Brain microvascular endothelial cell (primary cell): ENCODE results near the gene SETD7.
"Not testable (repeated sequence)": the region's sequence is repeated elsewhere in the genome, so short reads cannot be mapped to it uniquely, and the experiment has no call there.

Source experiments
- DNase-seq: peaks from one replicate; pipeline ENCODE4 v3.0.0-alpha.2; 2020
- H3K27ac ChIP-seq: fragments of 250-450 bp; sonication (Bioruptor Pico); 2 replicates; pipeline ENCODE4 v1.5.1; 2020; ENCODE audit warnings: mild to moderate bottlenecking, moderate library complexity
- H3K27me3 ChIP-seq: fragments of 250-450 bp; sonication (Bioruptor Pico); replicated peaks from 2 replicates; pipeline ENCODE4 v1.5.1; 2020; ENCODE audit warnings: mild to moderate bottlenecking
- H3K36me3 ChIP-seq: fragments of 250-450 bp; sonication (Bioruptor Pico); replicated peaks from 2 replicates; pipeline ENCODE4 v1.5.1; 2020; ENCODE audit warnings: mild to moderate bottlenecking
- H3K4me3 ChIP-seq: 2 replicates; pipeline ENCODE4 v1.5.1; 2011; ENCODE audit warnings: low read depth, mild to moderate bottlenecking, control low read depth, low read length, moderate library complexity
- in situ Hi-C: cut with HindIII; loops from 2 replicates; pipeline ENCODE4 v1.10.0; 2017; ENCODE audit warnings: low sequenced_read_pairs, low pct_ligation_motif_present
- TF ChIP-seq, protein P1 (sequence below): IDR thresholded peaks from 2 replicates; pipeline ENCODE4 v1.5.1; 2011; ENCODE audit warnings: low read depth, mild to moderate bottlenecking, moderate library complexity, low read length, control low read depth, inconsistent platforms; ENCODE audit errors: missing control alignments

SETD7 gene

DNA sequence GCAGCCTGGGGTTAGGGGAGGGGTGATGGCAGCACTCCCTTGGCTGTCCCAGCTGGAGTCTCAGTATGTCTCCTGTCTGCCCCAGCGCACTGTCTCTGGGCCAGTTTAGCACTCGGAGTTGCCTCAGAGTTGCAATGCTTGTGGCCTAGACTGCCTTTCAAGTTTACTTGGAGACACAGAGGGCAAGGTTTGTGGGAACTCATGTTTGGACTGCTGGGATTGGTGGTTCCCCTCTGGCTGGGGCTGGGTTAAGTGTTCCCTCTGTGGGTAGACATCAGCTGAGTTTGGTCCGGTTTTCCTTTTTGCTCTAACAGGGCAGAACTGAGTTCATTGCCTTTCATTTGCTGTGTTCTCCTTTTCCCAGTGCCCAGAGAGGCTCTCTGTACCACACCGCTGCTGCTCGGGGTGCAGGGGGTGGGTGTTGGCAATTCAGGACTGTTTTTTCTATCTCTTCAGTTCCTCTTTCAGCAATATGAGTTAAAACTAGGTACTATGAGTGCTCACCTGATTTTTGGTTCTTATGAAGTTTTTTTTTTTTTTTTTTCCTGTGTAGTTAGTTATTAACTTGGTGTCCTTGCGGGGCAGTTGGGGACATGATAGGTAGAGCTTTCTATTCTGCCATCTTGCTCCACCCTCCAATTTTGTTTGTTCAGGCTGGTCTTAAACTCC lies 84.9 kb downstream of the SETD7 start:
- in situ Hi-C loops, result no loop called here
- Histone ChIP-seq H3K36me3 (peaks cover 3% of the 10 kb centered on the region), H3K4me3 (no peak overlapping the region), H3K27ac (no peak overlapping the region), H3K27me3 (no peaks in the 10 kb centered on the region)
- TF ChIP-seq, protein P1, sequence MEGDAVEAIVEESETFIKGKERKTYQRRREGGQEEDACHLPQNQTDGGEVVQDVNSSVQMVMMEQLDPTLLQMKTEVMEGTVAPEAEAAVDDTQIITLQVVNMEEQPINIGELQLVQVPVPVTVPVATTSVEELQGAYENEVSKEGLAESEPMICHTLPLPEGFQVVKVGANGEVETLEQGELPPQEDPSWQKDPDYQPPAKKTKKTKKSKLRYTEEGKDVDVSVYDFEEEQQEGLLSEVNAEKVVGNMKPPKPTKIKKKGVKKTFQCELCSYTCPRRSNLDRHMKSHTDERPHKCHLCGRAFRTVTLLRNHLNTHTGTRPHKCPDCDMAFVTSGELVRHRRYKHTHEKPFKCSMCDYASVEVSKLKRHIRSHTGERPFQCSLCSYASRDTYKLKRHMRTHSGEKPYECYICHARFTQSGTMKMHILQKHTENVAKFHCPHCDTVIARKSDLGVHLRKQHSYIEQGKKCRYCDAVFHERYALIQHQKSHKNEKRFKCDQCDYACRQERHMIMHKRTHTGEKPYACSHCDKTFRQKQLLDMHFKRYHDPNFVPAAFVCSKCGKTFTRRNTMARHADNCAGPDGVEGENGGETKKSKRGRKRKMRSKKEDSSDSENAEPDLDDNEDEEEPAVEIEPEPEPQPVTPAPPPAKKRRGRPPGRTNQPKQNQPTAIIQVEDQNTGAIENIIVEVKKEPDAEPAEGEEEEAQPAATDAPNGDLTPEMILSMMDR, result no peak
- no peak for DNase-seq

DNA sequence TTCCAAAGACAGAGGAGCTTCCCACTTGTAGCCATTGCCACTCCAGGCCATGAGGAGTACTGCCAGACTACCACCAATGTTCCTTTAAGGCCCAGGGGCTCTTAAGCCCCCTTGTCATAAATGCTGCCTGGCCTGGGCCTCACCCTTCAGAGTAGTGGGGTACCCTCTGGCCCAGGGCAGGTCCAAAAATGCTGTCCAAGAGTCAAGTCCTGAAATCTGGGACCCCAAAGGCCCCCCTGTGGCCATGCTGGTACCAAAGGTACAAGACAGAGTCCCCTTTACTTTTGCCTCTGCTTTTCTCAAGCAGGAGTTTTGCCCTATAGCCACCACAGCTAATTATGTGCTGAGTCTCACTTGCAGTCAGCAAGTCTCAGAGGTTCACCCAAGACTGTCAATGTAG lies 85.7 kb downstream of the SETD7 start:
- DNase-seq, result no peak
- in situ Hi-C loops, result no loop called here
- TF ChIP-seq, protein P1, result no peak
- H3K27me3 ChIP-seq, result no peaks in the 10 kb centered on the region
- no peak overlapping the region for H3K4me3 ChIP-seq
- peaks cover 3% of the 10 kb centered on the region for H3K36me3 ChIP-seq
- no peak overlapping the region for H3K27ac ChIP-seq

DNA sequence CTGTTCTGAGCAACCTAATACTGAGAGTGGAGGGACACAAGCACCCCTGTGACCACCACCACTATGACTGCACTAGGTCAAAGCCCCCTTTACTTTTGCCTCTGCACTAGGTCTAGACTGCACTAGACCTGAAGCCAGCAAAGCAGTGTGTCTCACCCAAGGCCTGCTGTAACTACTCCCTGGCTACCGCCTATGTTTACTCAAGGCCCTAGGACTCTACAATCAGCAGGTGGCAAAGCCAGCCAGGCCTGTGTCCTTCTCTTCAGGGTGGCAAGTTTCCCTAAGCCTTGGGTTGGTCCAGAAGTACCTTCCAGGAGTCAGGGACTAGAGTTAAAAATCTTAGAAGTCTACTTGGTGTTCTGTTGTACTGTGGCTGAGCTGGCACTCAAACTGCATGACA lies 86.2 kb downstream of the SETD7 start:
- Histone ChIP-seq H3K27ac (no peak overlapping the region), H3K4me3 (no peak overlapping the region), H3K27me3 (no peaks in the 10 kb centered on the region), H3K36me3 (peaks cover 3% of the 10 kb centered on the region)
- DNase-seq, result no peak
- TF ChIP-seq, protein P1, result no peak
- in situ Hi-C loops, result no loop called here

DNA sequence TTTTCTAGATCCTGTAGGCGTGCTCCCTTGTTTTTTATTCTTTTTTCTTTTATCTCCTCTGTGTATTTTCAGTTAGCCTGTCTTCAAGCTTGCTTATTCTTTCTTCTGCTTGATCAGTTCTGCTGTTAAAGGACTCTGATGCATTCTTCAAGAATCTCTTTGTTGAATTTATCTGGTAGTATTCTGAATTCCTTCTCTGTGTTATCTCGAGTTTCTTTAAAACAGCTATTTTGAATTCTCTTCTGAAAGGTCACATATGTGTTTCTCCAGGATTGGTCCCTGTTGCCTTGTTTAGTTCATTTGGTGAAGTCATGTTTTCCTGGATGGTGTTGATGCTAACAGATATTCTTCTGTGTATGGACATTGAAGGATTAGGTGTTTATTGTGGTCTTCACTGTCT lies 86.8 kb downstream of the SETD7 start:
- H3K4me3 ChIP-seq, result no peak overlapping the region
- DNase-seq, result no peak
- no peaks in the 10 kb centered on the region for H3K27me3 ChIP-seq
- in situ Hi-C loops, result no loop called here
- TF ChIP-seq, protein P1, result no peak
- H3K27ac ChIP-seq, result peak overlapping the region; percentile 10
- peaks cover 3% of the 10 kb centered on the region for H3K36me3 ChIP-seq

DNA sequence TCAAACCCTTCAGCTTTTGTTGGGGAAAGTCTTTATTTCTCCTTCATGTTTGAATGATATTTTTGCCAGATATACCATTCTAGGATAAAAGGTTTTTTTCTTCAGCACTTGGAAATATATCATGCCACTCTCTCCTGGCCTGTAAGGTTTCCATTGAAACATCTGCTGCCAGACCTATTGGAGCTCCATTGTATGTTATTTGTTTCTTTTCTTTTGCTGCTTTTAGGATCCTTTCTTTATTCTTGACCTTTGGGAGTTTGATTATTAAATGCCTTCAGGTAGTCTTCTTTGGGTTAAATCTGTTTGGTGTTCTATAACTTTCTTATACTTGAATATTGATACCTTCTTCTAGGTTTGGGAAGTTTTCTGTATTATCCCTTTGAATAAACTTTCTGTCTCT lies 87.3 kb downstream of the SETD7 start:
- in situ Hi-C loops, H3K36me3 ChIP-seq, H3K27ac ChIP-seq, H3K4me3 ChIP-seq, DNase-seq, H3K27me3 ChIP-seq: not testable (repeated sequence)

DNA sequence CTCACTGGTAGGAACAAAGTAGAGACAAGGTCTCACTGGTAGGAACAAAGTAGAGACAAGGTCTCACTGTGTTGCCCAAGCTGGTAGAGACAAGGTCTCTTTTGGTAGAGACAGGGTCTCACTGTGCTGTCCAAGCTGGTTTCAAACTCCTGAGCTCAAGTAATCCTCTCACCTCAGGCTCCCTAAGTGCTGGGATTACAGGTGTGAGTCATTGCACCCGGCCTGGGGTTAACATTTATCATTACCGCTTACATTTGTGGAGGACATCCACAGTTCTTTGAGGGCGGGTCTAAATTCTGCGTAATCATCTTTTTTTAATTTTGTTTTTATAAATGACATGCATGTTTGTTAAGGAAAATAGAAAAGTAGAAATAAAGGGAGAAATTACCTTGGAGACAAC lies 90.1 kb downstream of the SETD7 start:
- Histone ChIP-seq H3K4me3 (no peak overlapping the region), H3K27me3 (no peaks in the 10 kb centered on the region), H3K36me3 (no peaks in the 10 kb centered on the region), H3K27ac (no peak overlapping the region)
- TF ChIP-seq, protein P1, result no peak
- DNase-seq, result no peak
- in situ Hi-C loops, result no loop called here

DNA sequence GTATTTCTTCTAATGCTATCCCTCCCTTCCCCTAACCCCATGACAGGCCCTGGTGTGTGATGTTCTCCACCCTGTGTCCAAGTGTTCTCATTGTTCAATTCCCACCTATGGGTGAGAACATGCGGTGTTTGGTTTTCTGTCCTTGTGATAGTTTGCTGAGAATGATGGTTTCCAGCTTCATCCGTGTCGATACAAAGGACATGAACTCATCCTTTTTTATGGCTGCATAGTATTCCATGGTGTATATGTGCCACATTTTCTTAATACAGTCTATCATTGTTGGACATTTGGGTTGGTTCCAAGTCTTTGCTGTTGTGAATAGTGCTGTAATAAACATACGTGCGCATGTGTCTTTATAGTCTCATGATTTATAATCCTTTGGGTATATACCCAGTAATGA lies 91.5 kb downstream of the SETD7 start:
- H3K27ac ChIP-seq, DNase-seq, H3K27me3 ChIP-seq, H3K4me3 ChIP-seq, in situ Hi-C loops, H3K36me3 ChIP-seq: not testable (repeated sequence)
